ENCODE results near the gene NRARP.

NRARP gene

GRCh38 chr9:137310189-137311052 is 8.3 kb upstream of the NRARP start:
- DNase-seq: no peak

GRCh38 chr9:137309368-137310188 is 7.5 kb upstream of the NRARP start:
- no peak for DNase-seq

GRCh38 chr9:137308057-137308619 is 6.1 kb upstream of the NRARP start:
- no peak for DNase-seq

- no peak for DNase-seq
These were observed 5.4 kb upstream of the NRARP start for GRCh38 chr9:137307255-137308056.

GRCh38 chr9:137306850-137307254 is 4.8 kb upstream of the NRARP start:
- DNase-seq: no peak

GRCh38 chr9:137306066-137306849 is 4.2 kb upstream of the NRARP start:
- DNase-seq: no peak

GRCh38 chr9:137305798-137306065 is 3.7 kb upstream of the NRARP start:
- no peak for DNase-seq

GRCh38 chr9:137305060-137305797 is 3.2 kb upstream of the NRARP start:
- DNase-seq: no peak

- DNase-seq: no peak
These were observed 2.5 kb upstream of the NRARP start for GRCh38 chr9:137304383-137305059.

GRCh38 chr9:137303893-137304382 is 1.9 kb upstream of the NRARP start:
- no peak for DNase-seq

- DNase-seq: no peak
These were observed 1.3 kb upstream of the NRARP start for GRCh38 chr9:137303151-137303892.

- DNase-seq: no peak
These were observed 529 bp upstream of the NRARP start for GRCh38 chr9:137302449-137303150.

GRCh38 chr9:137301081-137301947 is 757 bp downstream of the NRARP start:
- no peak for DNase-seq

GRCh38 chr9:137300567-137301080 is 1.4 kb downstream of the NRARP start:
- DNase-seq: no peak

- DNase-seq: no peak
These were observed 2.1 kb downstream of the NRARP start for GRCh38 chr9:137299938-137300337.

GRCh38 chr9:137299203-137299565 is 2.9 kb downstream of the NRARP start:
- no peak for DNase-seq

GRCh38 chr9:137298401-137299202 is 3.5 kb downstream of the NRARP start:
- DNase-seq: no peak
